ENCODE data around the gene SLC7A8.

The SLC7A8 gene

DNA sequence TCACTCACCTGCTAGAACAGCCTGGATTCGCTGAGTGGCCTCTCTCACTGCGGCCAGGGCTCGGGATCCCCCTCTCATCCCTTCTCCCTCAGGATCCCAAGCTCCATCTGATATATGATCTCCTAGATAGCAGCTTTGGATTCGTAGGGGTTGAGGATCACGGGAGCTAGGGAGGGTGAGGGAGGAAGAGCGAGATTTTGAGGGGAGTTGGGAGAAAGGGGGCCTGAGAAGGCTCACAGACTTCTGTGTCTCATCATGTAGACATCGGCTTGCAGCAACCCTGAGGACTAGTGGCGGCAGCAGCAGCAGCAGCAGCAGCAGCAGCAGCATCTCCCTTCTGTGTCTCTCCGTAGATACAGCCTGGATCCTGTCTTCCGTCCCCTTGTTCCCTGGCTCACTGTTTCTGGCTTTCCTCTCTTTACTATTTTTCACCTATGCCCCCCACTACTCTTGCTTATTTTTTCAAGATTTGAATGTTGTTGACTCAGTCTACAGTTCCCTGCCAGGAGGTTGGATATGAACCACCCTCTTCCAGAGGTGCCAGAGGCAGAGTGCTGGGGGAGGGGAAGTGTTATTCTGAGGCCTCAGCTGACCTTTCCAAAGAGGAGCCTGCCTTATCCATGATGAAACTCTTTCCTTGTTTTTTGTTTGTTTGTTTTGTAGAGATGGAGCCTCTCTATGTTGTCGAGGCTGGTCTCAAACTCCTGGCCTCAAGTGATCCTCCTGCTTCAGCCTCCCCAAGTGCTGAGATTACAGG is 78.7 kb downstream of the SLC7A8 start, which contains the start of gene CIROP:
CIROP (minus strand) TSS at position 399 of the 757 bp plus-strand sequence; CDS start at position 330, 69 bp downstream.
- TF ChIP-seq, protein P1, sequence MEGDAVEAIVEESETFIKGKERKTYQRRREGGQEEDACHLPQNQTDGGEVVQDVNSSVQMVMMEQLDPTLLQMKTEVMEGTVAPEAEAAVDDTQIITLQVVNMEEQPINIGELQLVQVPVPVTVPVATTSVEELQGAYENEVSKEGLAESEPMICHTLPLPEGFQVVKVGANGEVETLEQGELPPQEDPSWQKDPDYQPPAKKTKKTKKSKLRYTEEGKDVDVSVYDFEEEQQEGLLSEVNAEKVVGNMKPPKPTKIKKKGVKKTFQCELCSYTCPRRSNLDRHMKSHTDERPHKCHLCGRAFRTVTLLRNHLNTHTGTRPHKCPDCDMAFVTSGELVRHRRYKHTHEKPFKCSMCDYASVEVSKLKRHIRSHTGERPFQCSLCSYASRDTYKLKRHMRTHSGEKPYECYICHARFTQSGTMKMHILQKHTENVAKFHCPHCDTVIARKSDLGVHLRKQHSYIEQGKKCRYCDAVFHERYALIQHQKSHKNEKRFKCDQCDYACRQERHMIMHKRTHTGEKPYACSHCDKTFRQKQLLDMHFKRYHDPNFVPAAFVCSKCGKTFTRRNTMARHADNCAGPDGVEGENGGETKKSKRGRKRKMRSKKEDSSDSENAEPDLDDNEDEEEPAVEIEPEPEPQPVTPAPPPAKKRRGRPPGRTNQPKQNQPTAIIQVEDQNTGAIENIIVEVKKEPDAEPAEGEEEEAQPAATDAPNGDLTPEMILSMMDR (IDR thresholded peaks at IDR 0.05; ENCODE audit: borderline replicate concordance, insufficient read depth, low read depth, low read length), result no peak
- H3K4me3 ChIP-seq (ENCODE audit: low read depth, low read length), result no peak within 1 kb of the TSS

DNA sequence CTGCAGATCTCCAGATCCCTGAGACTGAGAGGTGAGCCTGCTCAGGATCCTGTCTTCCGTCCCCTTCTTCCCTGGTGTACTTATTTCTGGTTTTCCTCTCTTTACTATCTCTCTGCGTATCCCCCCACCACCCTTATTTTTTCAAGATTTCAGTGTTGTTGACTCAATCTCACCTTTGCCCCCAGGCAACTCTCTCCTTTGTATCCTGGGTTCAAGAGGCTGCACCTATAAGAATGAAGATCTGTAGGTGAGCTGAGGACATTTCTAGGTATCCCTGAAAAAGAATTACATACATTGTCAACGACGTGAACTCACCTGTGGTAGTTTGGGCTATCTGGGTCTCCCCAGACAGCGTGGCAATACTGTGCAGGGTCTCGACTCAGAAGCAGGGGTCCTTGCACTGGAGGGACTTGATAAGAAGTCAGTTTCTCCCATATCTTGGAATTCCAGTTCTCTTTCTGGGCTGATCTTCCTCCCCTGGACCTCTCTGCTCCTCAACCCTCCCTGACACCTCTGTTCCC is 79.3 kb downstream of the SLC7A8 start:
- TF ChIP-seq, protein P1 (IDR thresholded peaks at IDR 0.05; ENCODE audit: borderline replicate concordance, insufficient read depth, low read depth, low read length), result no peak
- H3K4me3 ChIP-seq (ENCODE audit: low read depth, low read length), result no peak overlapping the region

DNA sequence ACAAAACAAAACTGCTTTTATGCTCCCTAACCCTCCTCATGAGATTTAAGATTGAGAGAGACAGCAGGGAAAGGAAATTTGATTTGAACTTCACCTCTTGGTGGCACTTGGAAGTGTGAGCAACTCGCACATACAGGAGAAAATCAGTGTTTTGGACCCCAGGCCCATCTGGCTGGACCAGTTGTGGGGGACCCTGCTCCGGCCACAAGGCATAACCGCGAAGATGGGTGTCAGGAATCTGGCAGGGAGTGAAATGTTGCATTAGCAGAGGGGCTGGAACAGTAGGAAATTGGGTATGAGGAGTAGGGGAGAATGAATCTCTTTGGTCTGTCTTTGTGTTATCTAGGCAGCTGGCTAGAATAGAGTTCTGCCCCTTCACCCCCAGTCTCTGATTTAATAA is 79.9 kb downstream of the SLC7A8 start:
- H3K4me3 ChIP-seq (ENCODE audit: low read depth, low read length), result no peak overlapping the region
- TF ChIP-seq, protein P1 (IDR thresholded peaks at IDR 0.05; ENCODE audit: borderline replicate concordance, insufficient read depth, low read depth, low read length), result no peak

DNA sequence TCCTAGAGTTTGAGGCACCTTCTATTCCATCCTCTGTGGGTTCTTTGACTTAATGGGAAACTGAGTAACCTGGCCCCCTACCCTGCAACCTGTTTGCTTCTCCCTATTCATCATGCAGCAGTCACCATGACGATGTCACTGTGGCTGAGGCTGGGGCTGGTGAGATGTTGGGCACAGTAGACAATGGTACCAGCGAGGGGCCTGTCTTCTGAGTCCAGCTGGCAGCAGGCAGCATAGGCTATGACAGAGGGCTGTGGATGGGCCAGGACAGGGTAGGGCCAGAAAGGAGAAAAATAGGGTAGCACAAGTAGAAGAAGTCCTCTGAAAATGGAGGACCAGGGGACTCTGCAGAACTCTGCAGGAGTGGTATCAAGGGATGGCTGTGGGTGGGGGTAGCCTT is 80.7 kb downstream of the SLC7A8 start:
- TF ChIP-seq, protein P1 (IDR thresholded peaks at IDR 0.05; ENCODE audit: borderline replicate concordance, insufficient read depth, low read depth, low read length), result no peak
- no peak overlapping the region for H3K4me3 ChIP-seq (ENCODE audit: low read depth, low read length)

DNA sequence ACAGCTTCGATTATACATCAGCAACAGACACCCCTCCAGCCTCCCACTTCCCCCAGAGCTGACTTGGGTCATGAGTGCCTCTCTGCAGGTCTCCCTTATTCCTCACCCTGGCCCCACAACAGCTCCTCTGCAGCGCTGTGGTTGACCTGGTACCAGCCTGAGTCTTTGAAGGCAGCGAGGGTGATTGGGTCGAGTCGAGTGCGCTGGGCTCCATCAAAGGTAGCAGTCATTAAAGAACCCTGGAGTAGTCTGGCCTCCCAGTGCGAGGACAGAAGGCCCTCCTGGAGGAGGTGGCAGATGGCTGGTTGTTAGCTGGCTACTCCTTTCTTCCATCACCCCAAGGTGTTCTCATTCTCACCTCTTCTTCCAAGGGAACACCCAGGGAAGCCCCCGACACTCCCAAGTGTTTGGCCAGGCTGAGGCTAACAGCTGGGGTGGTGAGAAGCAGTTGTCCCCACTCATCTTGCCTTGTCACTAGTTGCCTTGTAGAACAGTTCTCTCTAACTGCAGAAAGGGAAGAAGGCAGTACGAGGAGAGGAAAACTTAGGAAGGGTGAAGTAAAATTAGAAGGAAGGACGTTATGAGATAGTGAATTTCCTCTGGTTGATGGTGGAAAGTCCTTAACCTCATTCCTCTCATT is 81.4 kb downstream of the SLC7A8 start:
- H3K4me3 ChIP-seq (ENCODE audit: low read depth, low read length), result no peak overlapping the region
- TF ChIP-seq, protein P1 (IDR thresholded peaks at IDR 0.05; ENCODE audit: borderline replicate concordance, insufficient read depth, low read depth, low read length), result no peak

DNA sequence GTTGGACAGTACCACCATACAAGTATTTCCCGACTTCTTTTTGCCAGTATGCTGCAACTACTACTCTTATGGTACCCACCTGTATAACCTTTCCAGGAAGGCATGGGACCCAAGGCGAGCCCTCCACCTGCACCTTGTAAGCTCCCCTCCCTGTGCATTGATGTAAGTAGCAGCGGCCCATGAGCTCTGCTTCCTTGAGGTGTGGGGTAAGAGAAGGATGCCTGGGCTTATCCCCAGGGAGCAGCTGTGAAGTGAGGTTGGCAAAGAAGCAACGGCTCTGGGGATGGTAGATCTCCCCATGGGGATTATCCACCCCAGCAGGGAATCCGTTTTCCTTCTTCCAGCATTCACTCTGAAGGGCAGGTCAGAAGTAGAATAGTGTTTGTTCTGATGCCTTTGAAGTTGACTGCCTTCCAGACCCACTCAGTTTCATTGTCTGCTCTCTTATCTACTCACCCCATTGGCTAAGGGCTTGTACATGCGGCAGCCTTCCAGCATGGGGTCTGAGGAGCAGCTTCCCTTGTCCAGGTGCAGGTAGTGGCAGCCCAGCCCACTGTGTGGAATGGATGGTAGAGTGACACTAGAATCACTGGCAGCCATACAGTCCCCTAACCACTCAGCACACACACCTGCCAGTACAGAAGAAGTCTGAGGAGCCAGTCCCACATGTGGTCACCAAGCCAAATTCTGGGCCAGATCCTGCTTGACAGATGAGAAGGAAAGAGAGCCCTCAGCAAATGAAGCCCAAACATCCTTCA is 82.1 kb downstream of the SLC7A8 start:
- no peak overlapping the region for H3K4me3 ChIP-seq (ENCODE audit: low read depth, low read length)
- TF ChIP-seq, protein P1 (IDR thresholded peaks at IDR 0.05; ENCODE audit: borderline replicate concordance, insufficient read depth, low read depth, low read length), result no peak
